ENCODE data around the gene ST6GALNAC3.

GRCh38 chr1:76177615-76178014, 103.1 kb downstream of the ST6GALNAC3 start:
- TF ChIP-seq, protein P1, sequence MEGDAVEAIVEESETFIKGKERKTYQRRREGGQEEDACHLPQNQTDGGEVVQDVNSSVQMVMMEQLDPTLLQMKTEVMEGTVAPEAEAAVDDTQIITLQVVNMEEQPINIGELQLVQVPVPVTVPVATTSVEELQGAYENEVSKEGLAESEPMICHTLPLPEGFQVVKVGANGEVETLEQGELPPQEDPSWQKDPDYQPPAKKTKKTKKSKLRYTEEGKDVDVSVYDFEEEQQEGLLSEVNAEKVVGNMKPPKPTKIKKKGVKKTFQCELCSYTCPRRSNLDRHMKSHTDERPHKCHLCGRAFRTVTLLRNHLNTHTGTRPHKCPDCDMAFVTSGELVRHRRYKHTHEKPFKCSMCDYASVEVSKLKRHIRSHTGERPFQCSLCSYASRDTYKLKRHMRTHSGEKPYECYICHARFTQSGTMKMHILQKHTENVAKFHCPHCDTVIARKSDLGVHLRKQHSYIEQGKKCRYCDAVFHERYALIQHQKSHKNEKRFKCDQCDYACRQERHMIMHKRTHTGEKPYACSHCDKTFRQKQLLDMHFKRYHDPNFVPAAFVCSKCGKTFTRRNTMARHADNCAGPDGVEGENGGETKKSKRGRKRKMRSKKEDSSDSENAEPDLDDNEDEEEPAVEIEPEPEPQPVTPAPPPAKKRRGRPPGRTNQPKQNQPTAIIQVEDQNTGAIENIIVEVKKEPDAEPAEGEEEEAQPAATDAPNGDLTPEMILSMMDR (IDR thresholded peaks at IDR 0.05; ENCODE audit: poor library complexity), result no peak
- TF ChIP-seq EZH2 (IDR thresholded peaks at IDR 0.05; ENCODE audit: borderline replicate concordance) (no peak), EZH2phosphoT487 (IDR thresholded peaks at IDR 0.05; ENCODE audit: low read depth, severe bottlenecking, unreplicated experiment) (no peak)

Measured in hepatocyte (in vitro differentiated cells).